Hematopoietic multipotent progenitor cell treated with erythropoietin and hydrocortisone succinate and interleukin-3 and kit ligand, for 8 days (in vitro differentiated cells): ENCODE data around the gene ST8SIA5.
A peak's percentile ranks its signal among the peaks of the same experiment; 100 is the strongest.
"Not testable (repeated sequence)": the region's sequence is repeated elsewhere in the genome, so short reads cannot be mapped to it uniquely, and the experiment has no call there.

Experiments
- DNase-seq: peaks from one replicate; pipeline ENCODE4 v3.0.0-alpha.2; 2015

ST8SIA5 gene

GRCh38 chr18:46756559-46757201 lies at the start of gene ST8SIA5:
Gene ST8SIA5 (minus strand): TSS chr18:46757053. CDS start chr18:46756508, 545 bp downstream.
- DNase-seq, result no peak

GRCh38 chr18:46795945-46796344 lies 39.1 kb upstream of the ST8SIA5 start:
- not testable (repeated sequence) for DNase-seq

- DNase-seq, result no peak
These were observed 37.8 kb upstream of the ST8SIA5 start for GRCh38 chr18:46794607-46795006.

GRCh38 chr18:46793565-46793964 lies 36.7 kb upstream of the ST8SIA5 start:
- peak; percentile 30 for DNase-seq

GRCh38 chr18:46789088-46789487 lies 32.2 kb upstream of the ST8SIA5 start:
- DNase-seq, result no peak

- DNase-seq, result no peak
These were observed 30.8 kb upstream of the ST8SIA5 start for GRCh38 chr18:46787674-46788073.

GRCh38 chr18:46772357-46772756 lies 15.5 kb upstream of the ST8SIA5 start:
- DNase-seq, result no peak

- no peak for DNase-seq
These were observed 14.3 kb upstream of the ST8SIA5 start for GRCh38 chr18:46771141-46771540.

GRCh38 chr18:46770708-46771107 lies 13.9 kb upstream of the ST8SIA5 start:
- DNase-seq, result no peak

- no peak for DNase-seq
These were observed 11.5 kb upstream of the ST8SIA5 start for GRCh38 chr18:46768166-46768921.

- peak; percentile 54 for DNase-seq
These were observed 10.4 kb upstream of the ST8SIA5 start for GRCh38 chr18:46767217-46767616.

- DNase-seq, result no peak
These were observed 7.7 kb upstream of the ST8SIA5 start for GRCh38 chr18:46764586-46764985.

- DNase-seq, result no peak
These were observed 4.4 kb upstream of the ST8SIA5 start for GRCh38 chr18:46761059-46761769.

GRCh38 chr18:46759890-46760289 lies 3.0 kb upstream of the ST8SIA5 start:
- no peak for DNase-seq

GRCh38 chr18:46756025-46756558 lies 761 bp downstream of the ST8SIA5 start:
- no peak for DNase-seq

- DNase-seq, result peak; percentile 48
These were observed 1.4 kb downstream of the ST8SIA5 start for GRCh38 chr18:46755315-46756024.

- no peak for DNase-seq
These were observed 2.1 kb downstream of the ST8SIA5 start for GRCh38 chr18:46754661-46755292.

GRCh38 chr18:46754188-46754587 lies 2.7 kb downstream of the ST8SIA5 start:
- DNase-seq, result no peak

GRCh38 chr18:46751882-46752281 lies 5.0 kb downstream of the ST8SIA5 start:
- DNase-seq, result no peak

GRCh38 chr18:46750626-46751025 lies 6.2 kb downstream of the ST8SIA5 start:
- DNase-seq, result no peak

GRCh38 chr18:46748466-46748865 lies 8.4 kb downstream of the ST8SIA5 start:
- DNase-seq, result no peak

- DNase-seq, result no peak
These were observed 16.8 kb downstream of the ST8SIA5 start for GRCh38 chr18:46740046-46740445.
